HG03103 (cell line): ENCODE data around the gene BAZ2B.

Source experiments
- ATAC-seq: cut with Tn5 transposase; IDR thresholded peaks from one replicate; pipeline ENCODE4 v1.9.1; 2021; ENCODE audit warnings: low read depth; ENCODE audit not compliant: unreplicated experiment

BAZ2B gene

DNA sequence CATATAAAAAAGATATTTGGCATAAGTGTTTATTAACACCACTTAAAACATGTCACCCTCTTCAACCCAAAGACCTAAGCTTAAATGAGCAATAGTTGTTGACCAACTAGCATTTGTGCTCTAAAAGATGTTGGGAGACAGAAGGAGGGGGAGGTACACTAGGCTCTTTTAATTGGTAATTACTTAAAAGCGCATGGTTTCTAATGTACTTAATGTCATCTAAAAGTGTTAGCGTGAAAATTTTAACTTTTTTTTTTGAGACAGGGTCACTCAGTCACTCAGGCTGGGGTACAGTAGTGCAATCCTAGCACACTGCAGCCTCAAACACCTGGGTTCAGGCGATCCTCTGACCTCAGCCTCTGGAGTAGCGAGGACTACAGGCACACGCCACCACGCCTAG, 335.3 kb downstream of the BAZ2B start:
- no peak for ATAC-seq

DNA sequence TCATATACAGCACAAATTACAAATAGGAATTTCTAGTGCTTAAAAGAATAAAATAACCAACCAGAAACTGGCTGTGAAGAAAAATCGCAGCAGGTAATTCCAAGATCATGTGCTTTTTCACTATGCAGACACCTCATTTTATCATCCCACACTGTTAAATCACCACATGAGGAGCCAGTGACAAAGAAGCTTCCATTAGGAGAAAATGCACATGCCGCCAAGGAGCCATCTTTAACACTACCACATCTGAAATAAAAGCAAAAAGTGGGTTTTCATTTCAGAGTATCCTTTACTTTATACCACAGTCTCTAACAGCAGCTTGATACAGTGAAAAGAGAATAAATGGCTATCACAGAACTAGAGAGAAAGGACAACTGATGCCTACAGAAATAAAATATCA, 336.6 kb downstream of the BAZ2B start:
- ATAC-seq, result no peak

DNA sequence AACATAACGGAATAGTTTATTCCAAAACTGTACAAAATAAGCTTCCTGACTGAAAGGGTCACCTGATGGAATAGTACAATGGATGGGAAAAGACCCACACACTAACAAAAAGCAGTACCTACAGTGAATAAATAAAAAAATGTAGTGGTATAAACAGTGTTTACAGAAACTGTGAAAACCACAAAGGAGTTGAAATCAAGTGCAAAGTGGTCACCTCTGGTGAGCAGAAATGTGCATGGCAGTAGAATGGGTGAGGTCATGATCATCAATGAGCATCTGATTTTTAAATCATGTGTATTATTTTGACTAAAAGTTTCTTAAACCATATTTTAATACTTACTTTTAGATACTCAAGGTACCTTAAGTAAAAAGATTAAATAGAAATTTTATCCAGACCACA, 341.2 kb downstream of the BAZ2B start:
- ATAC-seq, result no peak

DNA sequence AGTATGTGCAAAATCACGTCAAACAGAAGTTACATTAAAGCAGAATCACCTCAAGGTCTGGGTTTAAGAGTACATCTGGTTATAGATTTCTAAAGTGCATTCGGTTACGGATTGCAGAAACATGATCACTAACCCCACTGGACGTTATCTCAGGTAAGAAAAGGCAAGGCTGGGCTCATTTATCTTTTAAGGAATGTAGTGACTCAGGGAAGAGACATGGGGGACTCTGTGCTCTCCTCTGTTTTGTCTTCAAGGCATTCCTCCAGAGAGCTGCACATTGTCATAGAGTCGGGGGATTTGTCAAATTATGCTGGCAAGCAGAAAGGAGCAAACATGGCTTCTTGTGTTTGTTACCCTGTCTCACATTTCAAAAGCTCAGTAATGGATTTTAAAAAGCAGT, 344.2 kb downstream of the BAZ2B start:
- no peak for ATAC-seq

DNA sequence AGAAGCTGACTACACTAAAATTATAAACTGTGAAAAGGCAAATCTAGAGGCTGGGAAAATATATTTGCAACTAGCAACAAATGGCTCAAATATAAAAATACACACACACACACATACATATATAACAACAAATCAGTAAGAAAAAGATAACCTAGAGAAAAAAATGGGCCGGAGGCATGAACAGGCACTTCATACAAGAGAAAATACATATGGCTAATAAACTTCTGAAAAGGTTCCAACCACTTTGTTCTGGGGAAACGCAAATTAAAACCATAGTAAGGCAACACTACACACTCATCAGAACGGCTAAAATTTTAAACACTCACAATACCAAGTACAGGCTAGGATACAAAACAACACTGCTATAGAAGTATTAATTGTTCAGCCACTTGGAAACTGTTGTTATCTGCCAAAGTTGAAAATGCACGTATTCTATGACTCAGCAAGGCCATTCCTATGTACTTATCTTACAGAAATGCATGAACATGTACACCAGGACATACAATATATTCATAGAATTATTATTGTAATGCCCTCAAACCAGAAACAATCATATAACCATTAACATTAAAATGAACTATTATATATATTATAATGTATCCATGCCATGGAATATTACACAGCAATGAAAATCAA, 345.5 kb downstream of the BAZ2B start:
- no peak for ATAC-seq
